ENCODE results near the gene SCD5.

Gene SCD5

DNA sequence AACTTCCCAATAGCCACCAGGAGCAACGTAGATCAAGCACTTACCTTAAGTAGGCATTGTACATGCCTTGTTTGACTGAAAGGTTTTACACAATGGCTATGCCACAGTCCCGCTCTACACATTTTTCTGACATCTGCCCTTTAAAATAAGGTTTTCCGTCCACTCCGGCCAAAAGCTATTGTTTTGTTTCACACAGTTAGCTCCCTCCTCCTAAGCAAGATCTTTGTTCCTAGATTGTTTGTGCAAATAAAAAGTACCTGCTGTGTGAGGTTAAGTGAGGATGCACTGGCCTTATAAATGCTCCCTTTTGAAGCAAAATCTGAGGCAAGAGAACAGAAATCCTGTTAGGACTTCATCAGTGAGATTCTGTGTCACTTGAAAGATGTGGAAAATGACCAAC is 11.8 kb downstream of the SCD5 start:
- DNase-seq (ENCODE audit: low read depth), result no peak
- TF ChIP-seq, protein P1, sequence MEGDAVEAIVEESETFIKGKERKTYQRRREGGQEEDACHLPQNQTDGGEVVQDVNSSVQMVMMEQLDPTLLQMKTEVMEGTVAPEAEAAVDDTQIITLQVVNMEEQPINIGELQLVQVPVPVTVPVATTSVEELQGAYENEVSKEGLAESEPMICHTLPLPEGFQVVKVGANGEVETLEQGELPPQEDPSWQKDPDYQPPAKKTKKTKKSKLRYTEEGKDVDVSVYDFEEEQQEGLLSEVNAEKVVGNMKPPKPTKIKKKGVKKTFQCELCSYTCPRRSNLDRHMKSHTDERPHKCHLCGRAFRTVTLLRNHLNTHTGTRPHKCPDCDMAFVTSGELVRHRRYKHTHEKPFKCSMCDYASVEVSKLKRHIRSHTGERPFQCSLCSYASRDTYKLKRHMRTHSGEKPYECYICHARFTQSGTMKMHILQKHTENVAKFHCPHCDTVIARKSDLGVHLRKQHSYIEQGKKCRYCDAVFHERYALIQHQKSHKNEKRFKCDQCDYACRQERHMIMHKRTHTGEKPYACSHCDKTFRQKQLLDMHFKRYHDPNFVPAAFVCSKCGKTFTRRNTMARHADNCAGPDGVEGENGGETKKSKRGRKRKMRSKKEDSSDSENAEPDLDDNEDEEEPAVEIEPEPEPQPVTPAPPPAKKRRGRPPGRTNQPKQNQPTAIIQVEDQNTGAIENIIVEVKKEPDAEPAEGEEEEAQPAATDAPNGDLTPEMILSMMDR (IDR thresholded peaks at IDR 0.05; ENCODE audit: low read depth, low read length, missing control alignments), result no peak
- H3K4me3 ChIP-seq (ENCODE audit: low read depth, low read length), result no peak overlapping the region

DNA sequence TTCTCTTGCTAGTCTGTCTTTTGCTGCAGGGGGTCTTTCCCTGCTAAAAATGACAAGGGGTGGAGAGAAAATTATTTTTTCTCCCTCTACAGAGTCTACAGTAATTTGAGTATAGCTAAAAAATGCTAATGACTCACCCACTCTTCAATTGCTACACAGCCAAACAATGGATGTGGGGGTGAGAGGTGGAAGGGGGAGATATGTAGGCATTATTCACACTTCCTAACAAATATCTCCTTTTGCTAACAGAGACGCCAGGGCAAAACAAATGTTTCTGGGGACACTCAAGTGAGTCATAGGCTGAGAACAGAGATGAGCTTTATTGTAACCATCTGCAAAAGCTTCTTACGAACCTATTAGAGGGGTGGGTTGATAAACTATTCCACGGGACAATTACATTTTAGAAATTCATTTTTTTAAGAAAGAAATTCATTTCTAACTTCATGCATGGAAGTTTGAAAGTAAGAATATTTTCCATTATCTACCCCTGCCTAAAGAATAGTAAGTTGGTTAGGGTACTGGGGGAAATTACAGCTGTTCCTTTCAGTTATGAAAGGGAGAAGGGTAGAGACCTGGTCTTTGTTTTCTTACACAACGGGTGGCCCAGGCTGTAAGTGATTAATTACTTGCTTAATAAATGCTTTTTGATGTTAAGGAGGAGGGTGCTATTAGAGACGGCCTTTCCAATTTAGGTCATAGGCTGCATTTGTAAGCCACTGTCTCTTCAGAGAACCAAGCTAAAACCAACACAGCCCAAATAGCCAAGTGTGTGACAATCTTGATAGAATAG is 12.8 kb downstream of the SCD5 start:
- no peak for DNase-seq (ENCODE audit: low read depth)
- H3K4me3 ChIP-seq (ENCODE audit: low read depth, low read length), result no peak overlapping the region
- TF ChIP-seq, protein P1 (IDR thresholded peaks at IDR 0.05; ENCODE audit: low read depth, low read length, missing control alignments), result no peak

DNA sequence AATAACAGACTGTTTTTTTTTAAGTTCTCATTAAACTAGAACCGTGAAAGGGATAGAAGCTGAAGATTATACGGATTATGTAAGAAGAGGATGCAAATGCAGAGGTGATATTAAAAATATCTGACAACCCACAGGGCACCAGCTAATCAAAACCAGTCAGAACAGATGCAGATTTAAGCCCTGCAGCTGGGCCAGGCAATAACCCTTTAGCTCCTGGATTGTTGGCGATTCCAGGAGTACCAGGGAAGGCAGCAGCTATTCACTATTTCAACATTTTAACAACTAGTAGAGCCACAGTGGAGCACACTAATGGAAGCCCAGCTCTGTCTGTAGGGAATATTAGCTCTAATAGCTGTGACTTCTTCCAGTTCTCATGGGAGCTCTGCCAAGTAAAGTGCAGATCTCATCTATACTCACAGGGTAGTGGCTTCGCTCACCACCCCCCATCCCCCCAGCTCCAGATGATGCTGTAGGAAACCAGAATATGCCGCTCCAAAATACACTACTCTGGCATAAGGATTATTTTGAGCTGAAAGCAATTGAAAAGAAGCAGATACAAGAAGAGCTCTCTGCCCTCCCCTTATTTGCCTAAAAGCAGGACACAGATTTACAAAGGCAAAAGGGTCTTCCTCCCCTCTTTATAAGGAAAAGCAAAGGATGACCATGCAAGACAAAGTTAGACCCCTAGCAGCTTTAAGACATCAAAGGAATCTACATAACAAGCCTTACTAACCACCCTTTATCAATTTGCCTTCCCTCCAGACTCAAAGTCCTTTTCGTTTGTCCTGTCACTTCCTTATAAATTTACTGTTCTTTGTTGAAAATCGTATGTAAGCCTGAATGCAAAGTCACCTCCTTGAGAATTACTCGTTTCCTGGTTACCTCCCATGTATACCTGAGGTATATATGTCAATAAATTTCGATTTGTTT is 13.7 kb downstream of the SCD5 start:
- DNase-seq (ENCODE audit: low read depth), result no peak
- TF ChIP-seq, protein P1 (IDR thresholded peaks at IDR 0.05; ENCODE audit: low read depth, low read length, missing control alignments), result no peak
- no peak overlapping the region for H3K4me3 ChIP-seq (ENCODE audit: low read depth, low read length)

DNA sequence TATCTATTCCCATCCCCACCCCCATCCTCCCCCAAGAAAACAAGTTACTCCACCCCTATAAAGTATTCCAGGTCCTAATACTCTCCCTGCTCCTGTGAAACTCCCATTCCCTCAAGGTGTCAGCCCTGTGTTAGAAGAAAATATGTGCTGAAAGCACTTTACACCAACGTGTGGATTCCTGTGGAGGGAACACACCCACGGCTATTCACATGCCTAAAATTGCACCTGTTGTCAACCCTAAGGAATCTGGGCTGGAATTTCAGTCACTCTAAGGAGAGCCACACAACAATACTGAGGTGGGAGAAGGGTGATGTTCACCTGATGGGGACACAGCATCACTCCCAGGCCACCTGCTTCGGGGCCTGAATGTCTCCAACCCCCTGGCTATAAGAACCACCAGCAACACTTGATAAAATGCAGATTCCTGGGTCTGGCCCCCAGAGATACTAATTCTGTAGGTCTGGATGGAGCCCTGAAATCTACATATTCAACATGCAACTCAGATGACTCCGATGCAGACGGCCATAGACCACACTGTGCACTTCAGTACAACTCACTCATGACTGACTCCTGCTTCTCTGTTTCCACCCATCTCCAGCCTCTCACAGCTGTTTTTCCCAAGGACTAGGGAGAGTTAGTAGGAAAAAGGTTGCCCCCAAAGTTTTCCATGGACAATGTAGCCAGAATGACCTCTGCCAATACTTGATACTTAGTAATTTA is 15.8 kb downstream of the SCD5 start:
- TF ChIP-seq, protein P1 (IDR thresholded peaks at IDR 0.05; ENCODE audit: low read depth, low read length, missing control alignments), result no peak
- no peak overlapping the region for H3K4me3 ChIP-seq (ENCODE audit: low read depth, low read length)
- DNase-seq (ENCODE audit: low read depth), result no peak

DNA sequence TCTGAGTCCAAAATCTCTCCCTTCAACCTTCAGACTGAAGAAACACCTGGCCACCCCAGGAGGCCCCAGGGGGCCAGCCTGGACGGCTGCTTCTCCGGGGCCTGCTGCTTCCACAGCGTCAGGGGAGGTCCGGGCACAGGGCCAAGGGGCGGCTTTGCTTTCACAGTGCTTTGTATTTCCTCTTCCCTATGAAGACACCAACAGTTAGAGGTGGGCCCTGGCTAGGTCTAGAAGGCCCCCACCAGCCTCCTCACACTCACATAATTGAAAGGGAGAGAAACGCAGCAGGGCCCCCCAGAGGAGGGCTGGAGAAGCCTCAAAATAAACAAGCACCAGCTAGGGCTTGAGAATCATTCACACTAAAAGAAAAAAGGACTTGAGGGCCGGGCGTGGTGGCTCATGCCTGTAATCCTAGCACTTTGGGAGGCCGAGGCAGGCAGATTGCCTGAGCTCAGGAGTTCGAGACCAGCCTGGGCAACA is 17.8 kb downstream of the SCD5 start:
- no peak overlapping the region for H3K4me3 ChIP-seq (ENCODE audit: low read depth, low read length)
- TF ChIP-seq, protein P1 (IDR thresholded peaks at IDR 0.05; ENCODE audit: low read depth, low read length, missing control alignments), result no peak
- DNase-seq (ENCODE audit: low read depth), result no peak

DNA sequence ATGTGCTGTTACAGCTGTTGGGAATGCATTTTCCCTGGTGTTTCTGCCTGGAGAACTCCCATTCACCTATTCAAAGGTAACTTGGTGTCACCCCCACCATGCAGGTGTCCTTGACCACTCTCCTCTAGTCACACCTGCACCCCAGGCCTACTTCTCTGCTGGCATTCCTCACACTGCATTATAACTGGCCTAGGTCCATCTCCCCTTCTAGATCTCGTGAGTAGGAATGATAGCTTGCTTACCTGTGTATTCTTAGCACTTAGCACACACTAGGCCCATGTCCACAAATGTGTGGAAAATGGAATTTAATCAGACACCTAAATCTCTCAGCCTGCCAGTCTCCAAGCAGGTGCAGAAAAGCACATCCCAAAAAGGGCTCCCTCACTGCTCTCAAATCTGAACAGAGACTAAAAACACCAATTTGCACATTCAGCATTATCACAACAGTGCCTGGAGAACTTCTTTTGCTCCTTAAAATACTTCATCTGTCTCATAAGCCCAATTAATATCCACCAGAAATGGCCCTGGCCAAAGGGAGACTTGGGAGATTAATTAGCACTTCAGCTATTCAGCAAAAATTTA is 18.3 kb downstream of the SCD5 start:
- DNase-seq (ENCODE audit: low read depth), result no peak
- TF ChIP-seq, protein P1 (IDR thresholded peaks at IDR 0.05; ENCODE audit: low read depth, low read length, missing control alignments), result no peak
- no peak overlapping the region for H3K4me3 ChIP-seq (ENCODE audit: low read depth, low read length)
